ENCODE measurements around the gene NHSL2. TPM values are rescaled to one million over a fixed set of nuclear protein-coding genes. Genes with fewer than 3 reads are reported as not detected.
A peak's percentile ranks its signal among the peaks of the same experiment; 100 is the strongest.
"Not testable (repeated sequence)": the region's sequence is repeated elsewhere in the genome, so short reads cannot be mapped to it uniquely, and the experiment has no call there.

NHSL2 gene
- total and polyA plus RNA-seq, 8 donors, result 7.0 to 15.3 (median 9.5) TPM

GRCh38 chrX:71872542-71873458, 37.8 kb upstream of the NHSL2 start:
- intact Hi-C loops (cut with DNase I), result no loop called here
- ATAC-seq, result no peak
- peak in 1 of 4 donors; percentile 52 for DNase-seq
- no peaks in the 10 kb centered on the region for H3K27me3 ChIP-seq
- H3K27ac ChIP-seq, result no peak overlapping the region
- H3K4me3 ChIP-seq, result no peak overlapping the region
- TF ChIP-seq, protein P1, sequence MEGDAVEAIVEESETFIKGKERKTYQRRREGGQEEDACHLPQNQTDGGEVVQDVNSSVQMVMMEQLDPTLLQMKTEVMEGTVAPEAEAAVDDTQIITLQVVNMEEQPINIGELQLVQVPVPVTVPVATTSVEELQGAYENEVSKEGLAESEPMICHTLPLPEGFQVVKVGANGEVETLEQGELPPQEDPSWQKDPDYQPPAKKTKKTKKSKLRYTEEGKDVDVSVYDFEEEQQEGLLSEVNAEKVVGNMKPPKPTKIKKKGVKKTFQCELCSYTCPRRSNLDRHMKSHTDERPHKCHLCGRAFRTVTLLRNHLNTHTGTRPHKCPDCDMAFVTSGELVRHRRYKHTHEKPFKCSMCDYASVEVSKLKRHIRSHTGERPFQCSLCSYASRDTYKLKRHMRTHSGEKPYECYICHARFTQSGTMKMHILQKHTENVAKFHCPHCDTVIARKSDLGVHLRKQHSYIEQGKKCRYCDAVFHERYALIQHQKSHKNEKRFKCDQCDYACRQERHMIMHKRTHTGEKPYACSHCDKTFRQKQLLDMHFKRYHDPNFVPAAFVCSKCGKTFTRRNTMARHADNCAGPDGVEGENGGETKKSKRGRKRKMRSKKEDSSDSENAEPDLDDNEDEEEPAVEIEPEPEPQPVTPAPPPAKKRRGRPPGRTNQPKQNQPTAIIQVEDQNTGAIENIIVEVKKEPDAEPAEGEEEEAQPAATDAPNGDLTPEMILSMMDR (IDR thresholded peaks at IDR 0.05), result no peak
- H3K9me3 ChIP-seq, result no peaks in the 10 kb centered on the region
- no peaks in the 10 kb centered on the region for H3K36me3 ChIP-seq
- H3K4me1 ChIP-seq, result no peaks in the 10 kb centered on the region

- intact Hi-C loops (cut with DNase I), result no loop called here
- Histone ChIP-seq H3K27me3 (no peaks in the 10 kb centered on the region), H3K4me1 (no peaks in the 10 kb centered on the region), H3K9me3 (no peaks in the 10 kb centered on the region), H3K36me3 (no peaks in the 10 kb centered on the region), H3K4me3 (no peak overlapping the region), H3K27ac (no peak overlapping the region)
- DNase-seq, result no peak
- TF ChIP-seq, protein P1 (IDR thresholded peaks at IDR 0.05), result no peak
- no peak for ATAC-seq
Observed at GRCh38 chrX:71873459-71873833, 37.2 kb upstream of the NHSL2 start.

DNA sequence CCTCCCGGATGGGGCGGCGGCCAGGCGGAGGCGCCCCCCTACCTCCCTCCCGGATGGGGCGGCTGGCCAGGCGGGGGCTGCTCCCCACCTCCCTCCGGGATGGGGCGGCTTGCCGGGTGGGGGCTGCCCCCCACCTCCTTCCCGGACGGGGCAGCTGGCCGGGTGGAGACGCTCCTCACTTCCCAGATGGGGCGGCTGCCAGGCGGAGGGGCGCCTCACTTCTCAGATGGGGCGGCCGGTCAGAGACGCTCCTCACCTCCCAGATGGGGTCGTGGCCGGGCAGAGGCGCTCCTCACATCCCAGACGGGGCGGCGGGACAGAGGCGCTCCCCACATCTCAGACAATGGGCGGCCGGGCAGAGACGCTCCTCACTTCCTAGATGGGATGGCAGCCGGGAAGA, 33.8 kb upstream of the NHSL2 start:
- H3K9me3 ChIP-seq; H3K36me3 ChIP-seq; H3K4me1 ChIP-seq; intact Hi-C loops (cut with DNase I); H3K27me3 ChIP-seq; ATAC-seq; H3K27ac ChIP-seq; H3K4me3 ChIP-seq: not testable (repeated sequence)
- peak in 1 of 4 donors; percentile 39 for DNase-seq

- Histone ChIP-seq H3K27ac (no peak overlapping the region), H3K36me3 (no peaks in the 10 kb centered on the region), H3K4me3 (no peak overlapping the region), H3K4me1 (no peaks in the 10 kb centered on the region), H3K9me3 (no peaks in the 10 kb centered on the region), H3K27me3 (no peaks in the 10 kb centered on the region)
- ATAC-seq (no peak), DNase-seq (no peak)
- TF ChIP-seq, protein P1 (IDR thresholded peaks at IDR 0.05), result no peak
- intact Hi-C loops (cut with DNase I), result no loop called here
Observed at GRCh38 chrX:71885099-71885498, 25.5 kb upstream of the NHSL2 start.

DNA sequence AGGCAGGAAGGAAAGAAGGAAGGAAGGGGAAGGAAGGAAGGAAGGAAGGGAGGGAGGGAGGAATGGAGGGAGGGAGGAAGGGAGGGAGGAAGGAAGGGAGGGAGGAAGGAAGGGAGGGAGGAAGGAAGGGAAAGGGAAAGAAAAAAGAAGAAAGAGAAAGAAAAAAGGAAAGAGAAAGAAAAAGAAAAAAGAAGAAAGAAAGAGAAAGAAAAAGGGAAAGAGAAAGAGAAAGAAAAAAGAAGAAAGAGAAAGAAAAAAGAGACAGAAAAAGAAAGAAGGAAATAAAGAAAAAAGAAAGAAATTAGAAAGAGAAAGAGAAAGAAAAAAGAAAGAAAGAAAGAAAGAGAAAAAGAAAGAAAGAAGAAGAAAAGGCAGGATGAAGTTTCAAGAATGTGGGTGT, 15.0 kb upstream of the NHSL2 start:
- H3K36me3 ChIP-seq, result no peaks in the 10 kb centered on the region
- TF ChIP-seq, protein P1 (IDR thresholded peaks at IDR 0.05), result no peak
- H3K27me3 ChIP-seq, result no peaks in the 10 kb centered on the region
- H3K4me3 ChIP-seq, result no peak overlapping the region
- no peak for ATAC-seq
- H3K9me3 ChIP-seq, result no peaks in the 10 kb centered on the region
- H3K4me1 ChIP-seq, result no peaks in the 10 kb centered on the region
- no peak overlapping the region for H3K27ac ChIP-seq
- intact Hi-C loops (cut with DNase I), result no loop called here
- DNase-seq, result no peak

All from left lung (tissue), 10 donors.